Glutamatergic neuron (in vitro differentiated cells): ENCODE data around the gene ARPP21. TPM values are rescaled to one million over a fixed set of nuclear protein-coding genes. Genes with fewer than 3 reads are reported as not detected.

Source experiments
- DNase-seq: peaks from one replicate; pipeline ENCODE4 v3.0.0; 2022
- H3K27ac Mint-ChIP-seq: one replicate; pipeline ENCODE4 v1.8.0; 2020; ENCODE audit warnings: mild to moderate bottlenecking, mixed read lengths, inconsistent platforms; ENCODE audit not compliant: unreplicated experiment
- H3K27me3 Mint-ChIP-seq: one replicate; pipeline ENCODE4 v1.8.0; 2020; ENCODE audit warnings: mild to moderate bottlenecking, moderate library complexity, mixed read lengths, inconsistent platforms; ENCODE audit not compliant: unreplicated experiment
- H3K36me3 Mint-ChIP-seq: one replicate; pipeline ENCODE4 v1.8.0; 2020; ENCODE audit warnings: mild to moderate bottlenecking, mixed read lengths, inconsistent platforms; ENCODE audit not compliant: unreplicated experiment
- H3K4me1 Mint-ChIP-seq: one replicate; pipeline ENCODE4 v1.8.0; 2020; ENCODE audit warnings: mild to moderate bottlenecking, low read depth, mixed read lengths, inconsistent platforms; ENCODE audit not compliant: unreplicated experiment
- H3K4me3 Mint-ChIP-seq: one replicate; pipeline ENCODE4 v1.8.0; 2020; ENCODE audit warnings: mild to moderate bottlenecking, mixed read lengths, inconsistent platforms; ENCODE audit not compliant: unreplicated experiment
- H3K9me3 Mint-ChIP-seq: one replicate; pipeline ENCODE4 v1.8.0; 2020; ENCODE audit warnings: mild to moderate bottlenecking, moderate library complexity, mixed read lengths, inconsistent platforms; ENCODE audit not compliant: unreplicated experiment
- CTCF ChIP-seq: fragments of 200-600 bp; sonication (generic); IDR thresholded peaks from one replicate; pipeline ENCODE4 v1.5.0; 2021; ENCODE audit not compliant: partially characterized antibody, unreplicated experiment
- total RNA-seq: library from RNA; stranded (reverse); fragmentation: NEBNext Ultra II Directional; extraction: Animal tissue kit (Norgen Biotek cat#: 25700); gene quantifications from one replicate; pipeline ENCODE4 v1.2.1, GENCODE V29; 2021; ENCODE audit not compliant: unreplicated experiment

Gene ARPP21
- total RNA-seq, 1 donor from 2014 or later: 10.3 TPM

- Mint-ChIP-seq H3K27me3 (no peaks in the 10 kb centered on the region), H3K9me3 (no peaks in the 10 kb centered on the region), H3K27ac (no peak overlapping the region), H3K4me3 (no peak overlapping the region), H3K36me3 (no peaks in the 10 kb centered on the region), H3K4me1 (peaks cover 15% of the 10 kb centered on the region)
- no peak for DNase-seq
- no peak for TF ChIP-seq CTCF
Measured at GRCh38 chr3:35646081-35646480, 6.8 kb downstream of the ARPP21 start.

GRCh38 chr3:35647461-35647860 lies 8.1 kb downstream of the ARPP21 start:
- Mint-ChIP-seq H3K4me1 (peaks cover 22% of the 10 kb centered on the region), H3K9me3 (no peaks in the 10 kb centered on the region), H3K27me3 (no peaks in the 10 kb centered on the region), H3K36me3 (no peaks in the 10 kb centered on the region), H3K27ac (no peak overlapping the region), H3K4me3 (peak overlapping the region; percentile 10)
- no peak for TF ChIP-seq CTCF
- no peak for DNase-seq

- Mint-ChIP-seq H3K27ac (no peak overlapping the region), H3K36me3 (no peaks in the 10 kb centered on the region), H3K4me3 (no peak overlapping the region), H3K9me3 (no peaks in the 10 kb centered on the region), H3K4me1 (peaks cover 26% of the 10 kb centered on the region), H3K27me3 (no peaks in the 10 kb centered on the region)
- TF ChIP-seq CTCF: no peak
- no peak for DNase-seq
Measured at GRCh38 chr3:35648347-35648746, 9.0 kb downstream of the ARPP21 start.

GRCh38 chr3:35649405-35649804 lies 10.1 kb downstream of the ARPP21 start:
- H3K4me1 Mint-ChIP-seq: peaks cover 22% of the 10 kb centered on the region
- no peaks in the 10 kb centered on the region for H3K9me3 Mint-ChIP-seq
- no peaks in the 10 kb centered on the region for H3K36me3 Mint-ChIP-seq
- TF ChIP-seq CTCF: no peak
- no peaks in the 10 kb centered on the region for H3K27me3 Mint-ChIP-seq
- no peak for DNase-seq
- H3K4me3 Mint-ChIP-seq: no peak overlapping the region
- H3K27ac Mint-ChIP-seq: no peak overlapping the region

- H3K27me3 Mint-ChIP-seq: no peaks in the 10 kb centered on the region
Measured at GRCh38 chr3:35651426-35651825, 12.1 kb downstream of the ARPP21 start.

More at GRCh38 chr3:35651426-35651825, 12.1 kb downstream of the ARPP21 start:
- H3K4me3 Mint-ChIP-seq: no peak overlapping the region
- H3K9me3 Mint-ChIP-seq: peaks cover 2% of the 10 kb centered on the region
- H3K27ac Mint-ChIP-seq: peak overlapping the region; percentile 49
- peaks cover 18% of the 10 kb centered on the region for H3K4me1 Mint-ChIP-seq
- no peaks in the 10 kb centered on the region for H3K36me3 Mint-ChIP-seq
- TF ChIP-seq CTCF: no peak
- DNase-seq: no peak
